ENCODE data around the gene TREML4.
"Not testable (repeated sequence)": the region's sequence is repeated elsewhere in the genome, so short reads cannot be mapped to it uniquely, and the experiment has no call there.

The TREML4 gene

GRCh38 chr6:41228096-41228495 is at the start of gene TREML4:
TREML4 (plus strand) TSS chr6:41228349; CDS start chr6:41228428, 79 bp downstream.
- DNase-seq, result no peak

- DNase-seq, result no peak
Measured at GRCh38 chr6:41179163-41179562, 49.0 kb upstream of the TREML4 start.

- no peak for DNase-seq
Measured at GRCh38 chr6:41181566-41181965, 46.6 kb upstream of the TREML4 start.

- DNase-seq, result peak; percentile 72
Measured at GRCh38 chr6:41182069-41183034, 45.8 kb upstream of the TREML4 start.

- no peak for DNase-seq
Measured at GRCh38 chr6:41184761-41185160, 43.4 kb upstream of the TREML4 start.

- no peak for DNase-seq
Measured at GRCh38 chr6:41186031-41186562, 42.1 kb upstream of the TREML4 start.

- no peak for DNase-seq
Measured at GRCh38 chr6:41187924-41188886, 39.9 kb upstream of the TREML4 start.

- not testable (repeated sequence) for DNase-seq
Measured at GRCh38 chr6:41189046-41189445, 39.1 kb upstream of the TREML4 start.

- no peak for DNase-seq
Measured at GRCh38 chr6:41189967-41190366, 38.2 kb upstream of the TREML4 start.

- DNase-seq, result no peak
Measured at GRCh38 chr6:41190791-41191190, 37.4 kb upstream of the TREML4 start.

GRCh38 chr6:41191569-41191968 is 36.6 kb upstream of the TREML4 start:
- peak; percentile 42 for DNase-seq

GRCh38 chr6:41193171-41193734 is 34.9 kb upstream of the TREML4 start:
- DNase-seq, result no peak

GRCh38 chr6:41193884-41194283 is 34.3 kb upstream of the TREML4 start:
- DNase-seq, result no peak

- DNase-seq, result no peak
Measured at GRCh38 chr6:41194386-41194785, 33.8 kb upstream of the TREML4 start.

GRCh38 chr6:41197234-41197633 is 30.9 kb upstream of the TREML4 start:
- no peak for DNase-seq

- peak; percentile 51 for DNase-seq
Measured at GRCh38 chr6:41199552-41200246, 28.4 kb upstream of the TREML4 start.

GRCh38 chr6:41200296-41200900 is 27.8 kb upstream of the TREML4 start:
- DNase-seq, result peak; percentile 83

GRCh38 chr6:41200901-41201763 is 27.0 kb upstream of the TREML4 start, which contains the start of gene TREML2:
TREML2 (minus strand) TSS chr6:41201149; CDS start chr6:41201008, 141 bp downstream.
- peak; percentile 35 for DNase-seq

- no peak for DNase-seq
Measured at GRCh38 chr6:41201764-41202173, 26.4 kb upstream of the TREML4 start.

- DNase-seq, result no peak
Measured at GRCh38 chr6:41204156-41204555, 24.0 kb upstream of the TREML4 start.

Measured in CD4-positive, alpha-beta T cell treated with Interleukin-17A for 1 hour (primary cell).